Measurements from ENCODE around the gene MAPKBP1. TPM values are rescaled to one million over a fixed set of nuclear protein-coding genes. Genes with fewer than 3 reads are reported as not detected.

Gene MAPKBP1
- total RNA-seq, 1 donor from 2014 or later: 36.6 TPM

GRCh38 chr15:41839781-41840491 lies 65.7 kb downstream of the MAPKBP1 start:
- H3K27ac Mint-ChIP-seq (ENCODE audit: unreplicated experiment): no peak overlapping the region

GRCh38 chr15:41840673-41841072 lies 66.4 kb downstream of the MAPKBP1 start:
- H3K27me3 Mint-ChIP-seq (ENCODE audit: low read depth): no peaks in the 10 kb centered on the region
- H3K27ac Mint-ChIP-seq (ENCODE audit: unreplicated experiment): peak overlapping the region; percentile 50
- no peaks in the 10 kb centered on the region for H3K36me3 Mint-ChIP-seq (ENCODE audit: low read depth)
- no peak for TF ChIP-seq CTCF (conservative IDR thresholded peaks at IDR 0.05)
- DNase-seq (ENCODE audit: low read depth, low spot score): no peak
- peaks cover 3% of the 10 kb centered on the region for H3K4me1 Mint-ChIP-seq
- H3K4me3 Mint-ChIP-seq: no peak overlapping the region
- no peaks in the 10 kb centered on the region for H3K9me3 Mint-ChIP-seq

More at GRCh38 chr15:41839781-41840491, 65.7 kb downstream of the MAPKBP1 start:
- Mint-ChIP-seq H3K9me3 (no peaks in the 10 kb centered on the region), H3K4me3 (no peak overlapping the region), H3K36me3 (ENCODE audit: low read depth) (no peaks in the 10 kb centered on the region), H3K27me3 (ENCODE audit: low read depth) (no peaks in the 10 kb centered on the region), H3K4me1 (peaks cover 3% of the 10 kb centered on the region)
- DNase-seq (ENCODE audit: low read depth, low spot score): no peak
- no peak for TF ChIP-seq CTCF (conservative IDR thresholded peaks at IDR 0.05)

- no peak for TF ChIP-seq CTCF (conservative IDR thresholded peaks at IDR 0.05)
- Mint-ChIP-seq H3K4me1 (peaks cover 3% of the 10 kb centered on the region), H3K27me3 (ENCODE audit: low read depth) (no peaks in the 10 kb centered on the region), H3K9me3 (no peaks in the 10 kb centered on the region), H3K4me3 (no peak overlapping the region), H3K27ac (ENCODE audit: unreplicated experiment) (no peak overlapping the region), H3K36me3 (ENCODE audit: low read depth) (no peaks in the 10 kb centered on the region)
- no peak for DNase-seq (ENCODE audit: low read depth, low spot score)
Observed at GRCh38 chr15:41841131-41841530, 66.8 kb downstream of the MAPKBP1 start.

GRCh38 chr15:41842229-41842628 lies 67.9 kb downstream of the MAPKBP1 start:
- no peak for DNase-seq (ENCODE audit: low read depth, low spot score)
- Mint-ChIP-seq H3K4me1 (peaks cover 3% of the 10 kb centered on the region), H3K9me3 (no peaks in the 10 kb centered on the region), H3K27me3 (ENCODE audit: low read depth) (no peaks in the 10 kb centered on the region), H3K4me3 (no peak overlapping the region), H3K36me3 (ENCODE audit: low read depth) (no peaks in the 10 kb centered on the region), H3K27ac (ENCODE audit: unreplicated experiment) (no peak overlapping the region)
- no peak for TF ChIP-seq CTCF (conservative IDR thresholded peaks at IDR 0.05)

GRCh38 chr15:41843571-41843970 lies 69.3 kb downstream of the MAPKBP1 start:
- TF ChIP-seq CTCF (conservative IDR thresholded peaks at IDR 0.05): no peak
- Mint-ChIP-seq H3K27me3 (ENCODE audit: low read depth) (no peaks in the 10 kb centered on the region), H3K4me1 (peaks cover 3% of the 10 kb centered on the region), H3K9me3 (no peaks in the 10 kb centered on the region), H3K4me3 (no peak overlapping the region), H3K36me3 (ENCODE audit: low read depth) (peaks cover 4% of the 10 kb centered on the region), H3K27ac (ENCODE audit: unreplicated experiment) (no peak overlapping the region)
- no peak for DNase-seq (ENCODE audit: low read depth, low spot score)

Measured in neural crest cell (in vitro differentiated cells).